Hepatocyte (in vitro differentiated cells): ENCODE results near the gene GORASP2. TPM values are rescaled to one million over a fixed set of nuclear protein-coding genes. Genes with fewer than 3 reads are reported as not detected.
"Not testable (repeated sequence)": the region's sequence is repeated elsewhere in the genome, so short reads cannot be mapped to it uniquely, and the experiment has no call there.

Experiments used
- DNase-seq: peaks from one replicate; pipeline ENCODE4 v3.0.0-alpha.2; 2016; ENCODE audit warnings: low spot score
- H2AFZ ChIP-seq: fragments of 200-600 bp; sonication (generic); 2 replicates; pipeline ENCODE4 v1.6.0; 2016; ENCODE audit warnings: antibody characterized with exemption, mild to moderate bottlenecking
- H3K27ac ChIP-seq: fragments of 200-600 bp; sonication (generic); 2 replicates; pipeline ENCODE4 v1.5.1; 2016; ENCODE audit warnings: mild to moderate bottlenecking
- H3K27me3 ChIP-seq: fragments of 200-600 bp; sonication (generic); 2 replicates; pipeline ENCODE4 v1.6.1; 2016
- H3K36me3 ChIP-seq: fragments of 200-600 bp; sonication (generic); replicated peaks from 2 replicates; pipeline ENCODE4 v1.5.1; 2016; ENCODE audit warnings: low read depth; ENCODE audit not compliant: insufficient read depth
- H3K4me1 ChIP-seq: fragments of 200-600 bp; sonication (generic); 2 replicates; pipeline ENCODE4 v1.5.1; 2016; ENCODE audit warnings: mild to moderate bottlenecking, moderate library complexity; ENCODE audit not compliant: insufficient read depth
- H3K4me2 ChIP-seq: fragments of 200-600 bp; sonication (generic); 2 replicates; pipeline ENCODE4 v1.6.0; 2016
- H3K4me3 ChIP-seq: fragments of 200-600 bp; sonication (generic); 2 replicates; pipeline ENCODE4 v1.5.1; 2016; ENCODE audit warnings: mild to moderate bottlenecking
- H3K79me2 ChIP-seq: fragments of 200-600 bp; sonication (generic); 2 replicates; pipeline ENCODE4 v1.6.0; 2017; ENCODE audit warnings: mild to moderate bottlenecking
- H3K9me2 ChIP-seq: fragments of 200-600 bp; sonication (generic); replicated peaks from 2 replicates; pipeline ENCODE4 v1.6.0; 2017; ENCODE audit warnings: mild to moderate bottlenecking; ENCODE audit not compliant: insufficient read depth
- H3K9me3 ChIP-seq: fragments of 200-600 bp; sonication (generic); 2 replicates; pipeline ENCODE4 v1.5.1; 2016; ENCODE audit warnings: low read depth, mild to moderate bottlenecking
- H4K20me1 ChIP-seq: fragments of 200-600 bp; sonication (generic); 2 replicates; pipeline ENCODE4 v1.6.0; 2016; ENCODE audit warnings: mild to moderate bottlenecking; ENCODE audit not compliant: insufficient read depth, poor library complexity, severe bottlenecking
- EZH2 ChIP-seq: fragments of 200-600 bp; sonication (generic); IDR thresholded peaks from 2 replicates; pipeline ENCODE4 v1.6.1; 2016; ENCODE audit warnings: antibody characterized with exemption, mild to moderate bottlenecking, borderline replicate concordance
- EZH2phosphoT487 ChIP-seq: fragments of 200-600 bp; sonication (generic); IDR thresholded peaks from one replicate; pipeline ENCODE4 v1.6.1; 2018; ENCODE audit warnings: antibody characterized with exemption, mild to moderate bottlenecking, low read depth, moderate library complexity; ENCODE audit not compliant: unreplicated experiment, severe bottlenecking
- WGBS: methylation state at CpG from one replicate; pipeline ENCODE4 v1.1.6; 2016; ENCODE audit warnings: low lambda C conversion rate; ENCODE audit errors: missing lambda C conversion rate; 5-methylcytosine and 5-hydroxymethylcytosine counted together
- polyA plus RNA-seq: library from polyadenylated mRNA; unstranded; fragments of >200 nt; fragmentation: Nextera tagmentation; extraction: Ambion mirVana; gene quantifications from 2 replicates; pipeline ENCODE4 v1.2.1, GENCODE V29; 2016
- total RNA-seq: library from RNA; depleted of rRNA; stranded (reverse); fragments of >200 nt; gene quantifications from 2 replicates; pipeline ENCODE4 v1.2.3, GENCODE V29; 2014
- TF ChIP-seq, protein P1 (sequence below): fragments of 200-600 bp; sonication (generic); IDR thresholded peaks from 2 replicates; pipeline ENCODE4 v1.5.1; 2016; ENCODE audit warnings: antibody characterized with exemption, mild to moderate bottlenecking; ENCODE audit not compliant: poor library complexity

GORASP2 gene
- total and polyA plus RNA-seq, 2 experiments from 2014 or later: 50.1 to 126 TPM

DNA sequence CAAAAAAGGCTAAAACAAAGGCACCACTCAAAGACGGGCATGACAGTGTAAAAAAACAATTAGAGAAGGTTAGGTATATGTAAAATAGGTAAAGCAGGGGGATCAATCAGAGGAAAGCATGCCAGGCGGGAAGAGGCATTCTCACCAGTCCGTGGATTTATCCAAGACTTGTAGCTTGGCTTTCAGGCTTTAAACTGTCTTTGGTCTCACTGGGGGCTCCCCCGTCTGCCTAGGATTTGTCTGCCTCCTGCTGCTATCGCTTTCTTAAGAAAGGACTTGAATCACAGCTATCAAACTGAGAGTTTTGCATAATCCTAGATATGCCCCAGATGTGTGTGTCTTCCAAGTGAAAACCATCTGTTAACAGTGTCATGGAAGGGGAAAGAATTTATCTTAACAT lies 11.1 kb upstream of the GORASP2 start:
- H3K79me2 ChIP-seq: no peaks in the 10 kb centered on the region
- peaks cover 18% of the 10 kb centered on the region for H3K4me1 ChIP-seq
- no peaks in the 10 kb centered on the region for H4K20me1 ChIP-seq
- peak overlapping the region; percentile 72 for H2AFZ ChIP-seq
- peak overlapping the region; percentile 57 for H3K27ac ChIP-seq
- H3K4me3 ChIP-seq: no peak overlapping the region
- H3K9me2 ChIP-seq: no peaks in the 10 kb centered on the region
- H3K4me2 ChIP-seq: peak overlapping the region; percentile 71
- TF ChIP-seq EZH2phosphoT487 (no peak), EZH2 (no peak)
- TF ChIP-seq, protein P1, sequence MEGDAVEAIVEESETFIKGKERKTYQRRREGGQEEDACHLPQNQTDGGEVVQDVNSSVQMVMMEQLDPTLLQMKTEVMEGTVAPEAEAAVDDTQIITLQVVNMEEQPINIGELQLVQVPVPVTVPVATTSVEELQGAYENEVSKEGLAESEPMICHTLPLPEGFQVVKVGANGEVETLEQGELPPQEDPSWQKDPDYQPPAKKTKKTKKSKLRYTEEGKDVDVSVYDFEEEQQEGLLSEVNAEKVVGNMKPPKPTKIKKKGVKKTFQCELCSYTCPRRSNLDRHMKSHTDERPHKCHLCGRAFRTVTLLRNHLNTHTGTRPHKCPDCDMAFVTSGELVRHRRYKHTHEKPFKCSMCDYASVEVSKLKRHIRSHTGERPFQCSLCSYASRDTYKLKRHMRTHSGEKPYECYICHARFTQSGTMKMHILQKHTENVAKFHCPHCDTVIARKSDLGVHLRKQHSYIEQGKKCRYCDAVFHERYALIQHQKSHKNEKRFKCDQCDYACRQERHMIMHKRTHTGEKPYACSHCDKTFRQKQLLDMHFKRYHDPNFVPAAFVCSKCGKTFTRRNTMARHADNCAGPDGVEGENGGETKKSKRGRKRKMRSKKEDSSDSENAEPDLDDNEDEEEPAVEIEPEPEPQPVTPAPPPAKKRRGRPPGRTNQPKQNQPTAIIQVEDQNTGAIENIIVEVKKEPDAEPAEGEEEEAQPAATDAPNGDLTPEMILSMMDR: no peak
- peak; percentile 12 for DNase-seq
- no peaks in the 10 kb centered on the region for H3K36me3 ChIP-seq
- 44% methylated on average over 5 of the region's 5 CpGs for WGBS
- no peaks in the 10 kb centered on the region for H3K9me3 ChIP-seq
- H3K27me3 ChIP-seq: no peaks in the 10 kb centered on the region

DNA sequence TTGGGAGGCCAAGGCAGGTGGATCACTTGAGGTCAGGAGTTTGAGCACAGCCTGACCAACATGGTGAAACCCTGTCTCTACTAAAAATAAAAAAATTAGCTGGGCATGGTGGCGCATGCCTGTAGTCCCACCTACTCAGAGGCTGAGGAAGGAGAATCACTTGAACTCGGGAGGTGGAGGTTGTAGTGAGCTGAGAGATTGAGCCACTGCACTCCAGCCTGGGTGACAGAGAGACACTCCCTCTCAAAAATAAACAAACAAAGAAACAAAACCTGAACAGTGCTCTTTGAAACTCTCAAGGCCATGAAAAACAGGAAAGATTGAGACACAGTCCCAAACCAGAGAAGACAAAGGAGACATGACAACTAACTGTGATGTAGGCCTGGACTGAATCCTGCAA lies 7.2 kb upstream of the GORASP2 start:
- H3K79me2 ChIP-seq, DNase-seq, H3K36me3 ChIP-seq, H3K4me2 ChIP-seq, H3K4me3 ChIP-seq, H3K27me3 ChIP-seq, H3K9me2 ChIP-seq, H4K20me1 ChIP-seq, H3K9me3 ChIP-seq, H3K27ac ChIP-seq, H2AFZ ChIP-seq: not testable (repeated sequence)
- 96% methylated on average over 2 of the region's 2 CpGs for WGBS
- peaks cover 18% of the 10 kb centered on the region for H3K4me1 ChIP-seq

DNA sequence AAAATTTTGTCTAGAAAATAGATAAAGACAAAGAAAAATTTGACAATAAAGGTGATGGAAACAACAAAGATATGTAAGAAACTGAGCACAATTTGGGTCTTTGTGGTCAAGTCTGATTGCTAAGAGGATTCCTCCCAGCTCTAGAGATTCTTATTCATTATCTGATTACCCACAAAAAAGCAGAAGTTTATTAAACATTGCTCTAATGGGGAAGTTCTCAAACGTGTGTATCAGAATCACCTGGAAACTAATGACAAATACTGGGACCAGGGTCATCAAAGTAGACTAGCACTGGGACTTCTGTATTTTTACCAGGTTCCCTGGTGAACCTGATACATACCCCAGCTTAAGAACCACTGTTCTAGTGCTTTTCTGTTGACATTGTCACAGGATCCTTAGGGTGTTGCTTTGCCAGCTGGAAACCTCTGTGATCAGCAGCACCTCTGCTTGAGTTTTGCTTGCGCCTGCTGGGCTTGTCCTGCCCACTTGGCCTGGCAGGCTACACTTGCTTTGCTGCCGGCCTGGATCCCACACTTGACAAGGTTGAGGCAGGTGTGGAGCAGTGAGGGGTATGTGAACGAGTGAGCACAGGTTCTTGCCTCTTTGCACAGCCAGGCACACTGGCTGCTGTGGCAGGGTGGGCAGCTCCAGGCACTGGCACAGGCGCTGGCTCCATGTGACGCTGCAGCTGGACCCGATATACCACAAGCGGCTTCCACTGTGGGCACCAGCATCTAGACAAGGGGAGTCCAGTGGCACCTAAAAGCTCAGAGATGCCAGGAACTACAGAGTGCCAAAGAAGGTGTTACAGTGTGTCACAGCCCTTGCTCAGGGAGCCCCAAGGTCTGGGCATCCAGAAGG lies 6.2 kb upstream of the GORASP2 start:
- H3K36me3 ChIP-seq: no peaks in the 10 kb centered on the region
- H3K4me3 ChIP-seq: no peak overlapping the region
- no peak overlapping the region for H3K4me2 ChIP-seq
- no peak for DNase-seq
- H4K20me1 ChIP-seq: no peaks in the 10 kb centered on the region
- H2AFZ ChIP-seq: no peak overlapping the region
- peaks cover 11% of the 10 kb centered on the region for H3K4me1 ChIP-seq
- H3K27ac ChIP-seq: no peak overlapping the region
- TF ChIP-seq, protein P1: no peak
- TF ChIP-seq EZH2: no peak
- TF ChIP-seq EZH2phosphoT487: no peak
- H3K79me2 ChIP-seq: no peaks in the 10 kb centered on the region
- 88% methylated on average over 8 of the region's 8 CpGs for WGBS
- no peaks in the 10 kb centered on the region for H3K9me2 ChIP-seq
- no peaks in the 10 kb centered on the region for H3K9me3 ChIP-seq
- H3K27me3 ChIP-seq: no peaks in the 10 kb centered on the region

DNA sequence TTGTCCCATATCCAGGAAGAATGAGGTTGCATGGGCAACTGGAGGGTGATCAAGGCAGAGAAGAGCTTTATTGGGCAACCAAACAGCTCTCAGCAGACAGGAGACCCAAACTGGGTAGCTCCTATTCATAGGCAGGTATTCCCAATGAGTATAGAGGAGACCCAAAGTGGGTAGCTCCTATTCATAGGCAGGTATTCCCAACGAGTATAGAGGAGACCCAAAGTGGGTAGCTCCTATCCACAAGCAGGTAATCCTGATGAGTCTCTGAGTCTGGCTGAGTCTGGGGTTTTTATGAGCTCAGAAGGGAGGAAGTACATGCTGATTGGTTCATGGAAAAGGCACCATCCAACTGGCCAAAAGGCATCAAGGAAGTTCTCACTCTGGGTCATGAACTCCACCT lies 5.3 kb upstream of the GORASP2 start:
- TF ChIP-seq, protein P1: no peak
- Histone ChIP-seq H3K9me2 (no peaks in the 10 kb centered on the region), H2AFZ (no peak overlapping the region), H3K36me3 (no peaks in the 10 kb centered on the region), H3K4me1 (peaks cover 3% of the 10 kb centered on the region), H3K4me2 (no peak overlapping the region), H4K20me1 (no peaks in the 10 kb centered on the region), H3K4me3 (no peak overlapping the region), H3K9me3 (no peaks in the 10 kb centered on the region), H3K27ac (no peak overlapping the region), H3K79me2 (no peaks in the 10 kb centered on the region), H3K27me3 (no peaks in the 10 kb centered on the region)
- DNase-seq: no peak
- WGBS: 79% methylated on average over 1 of the region's 1 CpG
